ENCODE results near the gene GALNT11.
"Not testable (repeated sequence)": the region's sequence is repeated elsewhere in the genome, so short reads cannot be mapped to it uniquely, and the experiment has no call there.

Gene GALNT11

DNA sequence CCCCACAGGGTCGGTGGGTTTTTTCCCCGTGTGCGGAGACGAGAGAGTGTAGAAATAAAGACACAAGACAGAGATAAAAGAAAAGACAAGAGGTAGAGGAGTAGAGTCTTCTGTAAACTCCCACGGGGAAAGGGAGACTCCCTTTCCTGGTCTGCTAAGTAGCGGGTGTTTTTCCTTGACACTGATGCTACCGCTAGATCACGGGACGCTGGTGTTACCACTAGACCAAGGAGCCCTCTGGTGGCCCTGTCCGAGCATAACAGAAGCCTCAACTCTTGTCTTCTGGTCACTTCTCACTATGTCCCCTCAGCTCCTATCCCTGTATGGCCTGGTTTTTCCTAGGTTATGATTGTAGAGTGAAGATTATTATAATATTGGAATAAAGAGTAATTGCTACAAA, 4.6 kb downstream of the GALNT11 start:
- not testable (repeated sequence) for DNase-seq

- DNase-seq = not testable (repeated sequence)
Observed at GRCh38 chr7:152030639-152031038, 5.2 kb downstream of the GALNT11 start.

DNA sequence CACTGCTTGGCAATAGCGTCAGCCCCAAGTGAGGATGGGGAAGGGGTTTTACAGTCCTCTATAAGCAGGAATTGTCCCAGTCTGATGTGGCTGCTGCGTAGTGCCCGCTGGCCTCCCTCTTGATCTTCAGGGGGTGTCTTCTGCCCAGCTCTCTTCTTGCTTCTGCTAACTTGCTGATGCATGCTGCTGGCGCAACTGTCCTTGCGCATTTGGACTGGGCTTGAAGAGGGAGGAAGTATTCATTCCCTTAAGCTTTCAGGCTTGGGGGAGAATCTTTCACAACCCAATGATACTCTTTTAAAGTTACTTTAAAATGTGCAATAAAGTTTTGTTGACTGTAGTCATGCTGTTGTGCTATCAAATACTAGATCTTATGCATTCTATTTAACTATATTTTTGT, 10.3 kb downstream of the GALNT11 start:
- no peak for DNase-seq

DNA sequence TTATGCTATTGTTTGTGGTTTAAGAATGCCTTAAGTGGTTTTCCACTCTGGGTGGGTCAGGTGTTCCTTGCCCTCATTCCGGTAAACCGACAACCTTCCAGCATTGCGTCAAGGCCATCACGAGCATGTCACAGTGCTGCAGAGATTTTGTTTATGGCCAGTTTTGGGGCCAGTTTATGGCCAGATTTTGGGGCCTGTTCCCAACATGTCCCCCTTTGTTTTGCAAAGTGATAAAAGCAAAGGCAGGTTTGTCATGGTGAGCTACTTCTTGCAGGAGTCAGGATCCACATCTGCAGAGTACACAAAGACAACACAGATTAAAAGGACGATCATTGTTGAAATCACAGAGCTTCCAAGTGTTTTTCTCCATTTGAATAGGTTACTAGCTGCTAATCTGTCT, 12.9 kb downstream of the GALNT11 start:
- not testable (repeated sequence) for DNase-seq

DNA sequence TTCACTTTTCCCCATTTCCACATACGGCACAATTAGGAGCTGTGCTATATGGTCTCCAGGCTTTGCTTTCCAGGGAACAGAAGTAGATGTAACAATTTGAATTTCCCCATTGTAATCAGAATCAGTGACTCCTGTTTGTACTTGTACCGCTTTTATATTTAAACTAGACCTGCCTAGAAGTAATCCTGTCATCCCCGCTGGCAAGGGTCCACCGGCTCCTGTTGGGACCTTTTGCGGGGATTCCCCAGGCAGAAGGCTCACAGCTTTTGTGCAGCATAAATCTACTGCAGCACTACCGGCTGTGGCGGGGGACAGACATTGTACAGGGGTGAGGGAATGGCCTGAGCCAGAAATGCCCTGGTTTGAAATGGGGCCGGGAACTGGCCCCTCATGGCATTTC, 17.6 kb downstream of the GALNT11 start:
- not testable (repeated sequence) for DNase-seq

DNA sequence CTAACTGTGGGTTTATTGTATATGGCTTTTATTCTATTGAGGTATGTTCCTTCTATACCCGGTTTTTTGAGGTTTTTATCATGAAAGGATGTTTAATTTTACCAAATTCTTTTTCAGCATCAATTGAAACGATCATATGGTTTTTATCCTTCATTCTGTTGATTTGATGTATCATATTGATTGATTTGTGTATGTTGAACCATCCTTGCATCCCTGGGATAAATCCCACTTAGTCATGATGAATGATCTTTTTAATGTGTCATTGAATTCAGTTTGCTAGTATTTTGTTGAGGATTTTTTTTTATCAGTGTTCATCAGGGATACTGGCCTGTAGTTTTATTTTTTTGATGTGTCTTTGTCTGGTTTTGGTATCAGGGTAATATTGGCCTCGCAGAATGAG, 19.4 kb downstream of the GALNT11 start:
- not testable (repeated sequence) for DNase-seq

DNA sequence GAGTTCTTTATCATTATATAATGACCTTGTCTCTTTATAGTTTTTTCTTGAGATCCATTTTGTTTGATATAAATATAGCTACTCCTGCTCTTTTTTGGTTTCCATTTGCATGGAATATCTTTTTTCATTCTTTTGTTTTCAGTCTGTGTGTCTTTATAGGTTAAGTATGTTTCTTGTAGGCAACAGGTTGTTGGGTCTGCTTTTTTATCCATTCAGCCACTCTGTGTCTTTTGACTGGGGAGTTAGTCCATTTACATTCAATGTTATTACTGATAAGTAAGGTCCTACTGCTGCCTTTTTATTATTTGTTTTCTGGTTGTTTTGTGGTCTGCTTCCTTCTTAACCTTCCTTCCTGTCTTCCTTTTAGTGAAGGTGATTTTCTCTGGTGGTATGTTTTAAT, 21.1 kb downstream of the GALNT11 start:
- DNase-seq = no peak

- DNase-seq = no peak
Observed at GRCh38 chr7:152048051-152048450, 22.6 kb downstream of the GALNT11 start.

DNA sequence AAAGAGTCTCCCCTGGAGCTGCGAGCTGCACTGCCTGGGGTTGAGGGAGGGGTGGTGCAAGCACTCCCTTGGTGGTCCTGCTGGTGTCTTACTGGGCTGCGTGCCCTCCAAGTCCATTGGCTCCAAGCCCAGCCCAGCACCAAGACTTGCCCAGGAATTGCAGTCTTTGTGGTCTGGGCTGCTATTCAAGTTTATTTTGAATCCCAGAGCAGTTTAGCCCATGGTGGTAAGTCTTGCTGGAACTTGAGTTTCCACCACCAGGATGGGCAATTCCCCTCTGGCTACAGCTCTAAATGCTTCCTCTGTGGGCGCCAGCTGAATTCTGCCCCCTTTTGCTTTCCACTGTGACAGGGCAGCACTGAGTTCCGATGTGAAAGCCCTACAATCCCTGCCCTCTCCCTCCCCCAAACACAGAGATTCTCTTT, 25.1 kb downstream of the GALNT11 start:
- no peak for DNase-seq

- DNase-seq = no peak
Observed at GRCh38 chr7:152051968-152052367, 26.5 kb downstream of the GALNT11 start.

DNA sequence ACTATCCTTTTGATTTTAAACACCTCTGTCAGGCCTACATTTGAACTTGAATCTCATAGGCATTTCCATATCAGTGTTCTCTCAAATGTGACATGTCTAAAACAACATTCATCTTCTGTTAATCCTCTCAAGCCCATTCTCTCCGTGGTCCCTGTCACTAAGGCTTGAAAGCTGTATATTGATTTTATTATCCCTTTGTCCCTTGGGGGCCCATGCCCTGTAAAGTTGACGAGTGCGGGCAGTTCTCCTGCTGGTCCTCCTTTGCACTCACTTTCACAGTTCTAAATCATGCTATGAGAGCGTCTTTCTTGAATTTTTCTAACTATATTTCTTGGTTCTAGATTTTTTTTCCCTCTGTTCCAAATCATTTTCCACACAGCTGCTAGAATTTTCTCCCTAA, 27.3 kb downstream of the GALNT11 start:
- DNase-seq = no peak

DNA sequence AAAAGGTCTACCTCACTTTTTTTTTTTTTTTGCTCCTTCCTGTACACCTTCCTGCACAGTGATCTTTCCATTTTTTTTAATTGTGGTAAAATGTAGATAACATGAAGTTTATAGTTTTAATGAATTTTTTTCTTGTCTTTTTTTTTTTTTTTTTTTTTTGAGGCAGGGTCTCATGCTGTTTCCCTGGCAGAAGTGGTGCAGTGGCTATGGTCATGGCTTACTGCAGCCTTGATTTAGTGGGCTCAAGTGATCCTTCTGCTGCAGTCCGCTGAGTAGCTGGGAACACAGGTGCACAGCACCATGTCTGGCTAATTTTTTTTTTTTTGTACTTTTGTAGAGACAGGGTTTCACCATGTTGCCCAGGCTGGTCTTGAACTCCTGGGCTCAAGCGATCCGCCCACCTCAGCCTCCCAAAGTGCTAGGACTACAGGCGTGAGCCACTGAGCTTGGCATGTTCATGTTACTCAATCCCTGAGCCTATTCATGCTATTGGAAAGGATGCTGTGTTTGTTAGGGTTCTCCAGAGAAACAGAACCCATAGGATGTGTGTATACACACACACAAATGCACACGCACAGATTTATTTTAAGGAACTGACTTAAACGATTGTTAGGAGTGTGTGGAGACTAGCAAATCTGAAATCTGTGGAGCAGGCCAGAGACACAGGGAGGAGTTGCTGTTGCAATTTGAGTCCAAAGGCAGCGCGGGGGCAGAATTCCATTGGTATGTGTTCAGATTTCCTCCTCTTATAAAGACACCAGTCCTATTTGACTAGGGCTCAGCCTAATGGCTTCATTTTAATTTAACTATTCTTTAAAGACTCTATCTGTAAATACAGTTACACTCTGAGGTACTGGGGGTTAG, 29.1 kb downstream of the GALNT11 start:
- no peak for DNase-seq

DNA sequence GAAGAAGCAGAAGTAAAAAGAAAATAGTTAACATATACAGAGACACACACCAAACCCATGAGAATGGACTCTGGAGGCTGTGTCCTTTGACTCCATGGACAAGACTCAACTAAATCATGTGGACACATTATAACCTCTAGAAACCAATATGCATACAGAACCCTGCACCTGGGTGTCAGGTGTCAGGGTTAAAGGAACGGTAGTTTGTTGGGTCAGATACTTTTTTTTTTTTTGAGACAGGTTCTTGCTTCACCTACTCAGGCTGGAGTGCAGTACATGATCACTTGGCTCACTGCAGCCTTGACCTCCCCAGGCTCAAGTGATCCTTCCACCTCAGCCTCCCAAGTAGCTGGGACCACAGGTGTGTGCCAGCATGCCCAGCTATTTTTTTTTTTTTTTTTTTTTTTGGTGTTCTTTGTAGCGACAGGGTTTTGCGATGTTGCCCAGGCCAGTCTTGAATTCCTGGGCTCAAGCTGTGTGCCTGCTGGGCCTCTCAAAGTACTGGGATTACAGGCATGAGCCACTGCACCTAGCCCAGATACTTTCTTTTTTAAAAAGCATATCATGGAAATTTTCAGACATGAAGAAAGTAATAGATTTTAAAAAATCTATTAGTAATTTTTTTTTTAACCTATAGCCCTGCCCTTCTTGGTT, 31.3 kb downstream of the GALNT11 start:
- DNase-seq = no peak

DNA sequence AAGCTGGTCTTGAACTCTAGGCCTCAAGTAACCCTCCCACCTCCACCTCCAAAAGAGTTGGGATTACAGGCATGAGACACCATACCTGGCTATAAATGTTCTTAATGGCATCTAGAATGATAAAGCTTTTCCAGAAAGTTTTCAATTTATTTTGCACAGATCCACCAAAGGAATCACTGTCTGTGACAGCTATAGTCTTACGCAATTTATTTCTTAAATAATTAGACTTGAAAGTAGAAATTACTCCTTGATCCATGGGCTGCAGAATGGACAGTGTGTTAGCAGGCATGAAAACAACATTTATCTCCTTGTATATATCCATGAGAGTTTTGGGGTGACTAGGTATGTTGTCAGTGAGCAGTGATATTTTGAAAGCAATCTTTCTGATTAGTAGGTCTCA, 33.8 kb downstream of the GALNT11 start:
- no peak for DNase-seq

- not testable (repeated sequence) for DNase-seq
Observed at GRCh38 chr7:152061086-152061485, 35.6 kb downstream of the GALNT11 start.

GRCh38 chr7:152063192-152063591, 37.7 kb downstream of the GALNT11 start:
- DNase-seq = not testable (repeated sequence)

GRCh38 chr7:152063821-152064220, 38.3 kb downstream of the GALNT11 start:
- not testable (repeated sequence) for DNase-seq

GRCh38 chr7:152065800-152066344, 40.4 kb downstream of the GALNT11 start:
- not testable (repeated sequence) for DNase-seq

DNA sequence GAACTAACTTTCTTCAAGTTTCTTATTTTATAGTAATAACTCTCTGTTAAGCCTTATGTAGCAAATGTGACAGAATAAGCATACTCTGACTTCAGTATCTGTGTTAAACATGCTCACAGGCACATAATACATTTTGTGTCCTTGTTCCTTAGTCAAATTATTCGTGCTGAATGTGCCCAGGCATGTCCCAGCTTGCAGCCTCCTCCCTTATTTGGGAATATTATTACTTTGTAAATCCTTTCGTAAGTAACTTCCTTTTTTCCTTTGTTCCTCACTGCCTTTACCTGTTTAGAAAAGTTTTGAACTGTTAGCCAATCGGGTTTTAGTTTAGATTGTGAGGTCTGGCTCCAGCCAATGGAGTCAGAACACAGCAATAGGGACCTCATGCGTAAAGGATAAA, 46.9 kb downstream of the GALNT11 start:
- no peak for DNase-seq

DNA sequence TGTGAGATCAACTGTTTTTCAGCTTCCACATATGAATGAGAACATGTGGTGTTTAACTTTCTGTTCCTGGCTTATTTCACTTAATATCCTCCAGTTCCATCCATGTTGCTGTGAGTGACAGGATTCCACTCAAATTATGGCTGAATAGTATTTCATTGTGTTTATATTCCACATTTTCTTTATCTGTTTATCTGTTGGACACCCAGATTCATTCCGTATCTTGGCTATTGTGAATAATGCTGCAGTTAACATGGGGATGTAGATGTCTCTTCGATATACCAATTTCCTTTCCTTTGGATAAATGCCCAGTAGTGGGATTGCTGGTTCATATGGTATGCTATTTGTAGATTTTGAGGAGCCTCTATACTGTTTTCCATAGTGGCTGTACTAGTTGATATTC, 47.9 kb downstream of the GALNT11 start:
- no peak for DNase-seq

GRCh38 chr7:152074673-152075072, 49.2 kb downstream of the GALNT11 start:
- DNase-seq = no peak

GRCh38 chr7:152075379-152075778, 49.9 kb downstream of the GALNT11 start:
- DNase-seq = not testable (repeated sequence)

DNA sequence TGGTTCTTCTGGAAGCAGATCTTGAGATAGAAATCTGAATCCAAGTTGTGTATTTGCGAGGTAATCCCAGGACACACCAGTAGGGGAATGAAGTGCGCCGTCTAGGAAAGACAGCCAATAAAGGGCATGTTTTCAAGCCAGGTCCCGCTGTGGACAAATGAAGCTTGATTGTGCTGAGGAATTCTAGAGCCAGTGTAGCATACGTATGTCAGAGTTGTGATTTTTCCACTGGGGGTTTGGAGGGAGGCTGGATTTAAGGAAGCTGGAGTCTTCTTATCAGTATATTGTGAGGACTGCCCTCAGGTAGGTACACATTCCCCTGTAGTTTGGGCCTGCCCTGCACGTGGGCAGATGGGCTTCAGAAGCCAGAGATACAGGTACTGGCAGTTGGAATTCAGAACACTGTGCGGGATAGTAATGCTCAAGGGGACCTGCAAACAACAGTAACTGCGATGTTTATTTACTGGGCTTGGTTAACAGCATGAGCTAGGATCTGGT, 50.9 kb downstream of the GALNT11 start:
- no peak for DNase-seq

Data from DMS 273 treated with DMSO at 0.1 percent for 48 hours (cell line).